SH-SY5Y (cell line): ENCODE data around the gene LRCH1.

Experiments used
- GATA2 ChIP-seq: IDR thresholded peaks from 2 replicates; pipeline ENCODE4 v1.6.1; 2011; ENCODE audit warnings: mild to moderate bottlenecking, low read depth, low read length
- GATA3 ChIP-seq: IDR thresholded peaks from 2 replicates; pipeline ENCODE4 v1.6.1; 2011; ENCODE audit warnings: low read depth, mild to moderate bottlenecking, low read length, moderate library complexity

DNA sequence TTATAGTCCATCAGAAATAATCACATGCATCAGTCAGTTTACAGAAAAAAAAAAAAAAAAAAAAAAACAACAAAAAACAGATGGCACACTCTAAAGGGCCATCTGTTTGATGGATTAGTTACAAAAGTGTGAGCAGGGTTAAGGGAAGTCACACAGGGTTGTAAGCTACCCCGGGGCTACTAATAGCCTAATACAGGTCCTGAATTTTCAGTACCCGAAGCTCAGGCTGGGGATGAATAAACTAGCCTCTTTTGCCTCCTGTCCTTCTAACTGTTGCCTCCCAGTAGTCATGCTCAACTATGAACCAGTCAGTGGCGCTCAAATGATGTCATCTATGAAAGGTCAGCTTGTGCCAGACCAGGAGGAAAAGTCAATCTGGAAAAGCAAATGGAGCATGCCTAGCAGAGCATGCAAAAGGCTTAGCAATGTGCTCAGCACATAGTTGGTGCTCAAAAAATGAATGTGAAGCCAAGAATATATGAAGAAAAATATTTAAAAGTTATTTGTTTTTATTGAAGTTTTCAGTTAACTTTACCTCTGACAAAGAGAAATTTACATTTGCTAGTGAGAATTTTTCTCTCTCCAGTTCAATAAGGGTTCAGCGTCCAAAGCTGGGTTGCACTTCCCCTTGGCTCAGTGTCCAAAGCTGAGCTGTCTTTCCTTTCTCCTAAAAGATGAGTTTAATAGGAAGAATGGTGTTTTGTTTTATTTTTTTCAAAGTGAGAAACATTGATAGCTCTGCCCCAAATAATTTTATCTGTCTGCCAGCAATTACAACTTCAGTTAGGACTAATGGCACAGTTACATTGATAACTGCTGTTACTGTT is 30.8 kb upstream of the LRCH1 start:
- TF ChIP-seq GATA2 (no peak), GATA3 (no peak)
